ENCODE results near the gene GOLGA6C. TPM values are rescaled to one million over a fixed set of nuclear protein-coding genes. Genes with fewer than 3 reads are reported as not detected.
"Not testable (repeated sequence)": the region's sequence is repeated elsewhere in the genome, so short reads cannot be mapped to it uniquely, and the experiment has no call there.

GOLGA6C gene
- polyA plus RNA-seq, 3 donors from 2014 or later = not detected

- H3K9me3 Mint-ChIP-seq = no peaks in the 10 kb centered on the region
- no peaks in the 10 kb centered on the region for H3K36me3 Mint-ChIP-seq
- DNase-seq = no peak
- no peaks in the 10 kb centered on the region for H3K4me1 Mint-ChIP-seq
- H3K27me3 Mint-ChIP-seq (ENCODE audit: low read depth in 3 of 3) = peaks cover 0 to 6% (median 2%) of the 10 kb centered on the region in 3 donors
- H3K4me3 Mint-ChIP-seq = no peak overlapping the region
- no peak overlapping the region for H3K27ac Mint-ChIP-seq
Observed at GRCh38 chr15:75232252-75232813, 25.8 kb upstream of the GOLGA6C start.

- Mint-ChIP-seq H3K36me3 (no peaks in the 10 kb centered on the region), H3K4me3 (no peak overlapping the region), H3K27ac (no peak overlapping the region), H3K27me3 (ENCODE audit: low read depth in 3 of 3) (peaks cover 0 to 6% (median 2%) of the 10 kb centered on the region in 3 donors), H3K9me3 (no peaks in the 10 kb centered on the region), H3K4me1 (no peaks in the 10 kb centered on the region)
- DNase-seq = no peak
Observed at GRCh38 chr15:75232826-75233503, 25.2 kb upstream of the GOLGA6C start.

DNA sequence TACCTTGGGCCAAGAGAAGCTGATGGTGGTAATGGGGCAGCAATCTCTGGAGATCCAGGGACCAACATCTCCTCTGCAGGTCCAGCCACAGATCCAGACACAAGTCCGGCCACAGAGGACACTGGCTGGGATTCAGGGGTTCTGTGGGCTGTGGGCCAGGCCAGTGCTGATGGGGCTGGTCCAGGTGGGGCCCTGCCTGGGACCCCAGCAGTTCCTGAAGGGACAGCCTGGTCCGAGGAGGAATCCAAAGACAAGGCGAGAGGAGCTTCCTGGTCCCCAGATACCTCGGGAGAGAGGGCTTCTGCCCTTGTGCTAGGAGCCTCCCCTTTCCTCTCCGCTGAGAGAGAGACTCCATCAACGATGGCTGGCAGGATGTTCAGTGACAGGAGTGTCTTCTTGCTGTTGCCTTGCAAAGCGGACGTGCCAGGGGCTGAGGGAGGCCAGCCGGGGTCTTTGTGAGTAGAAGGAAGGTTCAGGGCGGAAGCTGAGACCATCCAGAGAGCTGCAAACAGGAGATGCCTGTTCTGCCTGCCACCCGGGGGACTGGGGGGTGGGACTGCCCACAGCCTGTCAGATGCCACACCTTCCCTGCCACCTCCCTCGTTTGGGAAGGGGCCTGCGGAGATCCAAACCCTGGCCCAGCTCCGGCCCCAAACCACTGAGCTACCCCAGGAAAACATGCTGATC lies 24.5 kb upstream of the GOLGA6C start:
- no peak for DNase-seq
- no peaks in the 10 kb centered on the region for H3K9me3 Mint-ChIP-seq
- no peak overlapping the region for H3K27ac Mint-ChIP-seq
- peaks cover 0 to 5% (median 2%) of the 10 kb centered on the region in 3 donors for H3K27me3 Mint-ChIP-seq (ENCODE audit: low read depth in 3 of 3)
- H3K4me3 Mint-ChIP-seq = no peak overlapping the region
- no peaks in the 10 kb centered on the region for H3K4me1 Mint-ChIP-seq
- H3K36me3 Mint-ChIP-seq = no peaks in the 10 kb centered on the region

DNA sequence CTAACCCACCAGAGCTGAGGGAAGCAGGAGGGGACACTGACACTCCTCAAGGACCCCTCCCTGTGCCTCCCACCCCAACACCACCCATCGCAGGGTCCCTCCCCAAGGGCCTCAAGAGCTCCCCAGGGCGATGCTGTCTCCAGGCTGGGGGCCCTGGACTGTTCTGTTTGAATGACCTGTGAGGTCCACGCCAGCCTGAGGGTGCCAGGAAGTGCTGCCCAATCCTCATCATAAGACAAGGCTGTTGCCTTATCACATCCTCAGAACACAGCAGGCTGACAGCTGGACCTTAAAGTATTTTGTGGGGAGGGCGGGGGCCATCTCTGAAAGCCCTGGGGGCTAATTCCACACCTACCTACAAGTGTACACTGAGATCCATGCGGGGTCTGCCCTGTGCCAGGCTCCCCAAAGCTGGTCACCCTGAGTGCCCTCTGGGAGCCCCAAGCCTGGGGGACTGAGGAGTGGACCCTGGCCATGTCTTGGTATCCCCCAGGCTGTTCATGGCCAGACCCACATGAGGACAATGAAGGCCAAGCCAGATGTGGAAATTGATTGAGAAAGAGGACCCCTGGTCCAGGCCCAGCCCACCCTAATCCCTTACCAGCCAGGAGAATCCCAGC lies 23.8 kb upstream of the GOLGA6C start:
- Mint-ChIP-seq H3K4me1 (no peaks in the 10 kb centered on the region), H3K27ac (no peak overlapping the region), H3K4me3 (no peak overlapping the region), H3K9me3 (no peaks in the 10 kb centered on the region), H3K27me3 (ENCODE audit: low read depth in 3 of 3) (peaks cover 1 to 5% (median 2%) of the 10 kb centered on the region in 3 donors), H3K36me3 (no peaks in the 10 kb centered on the region)
- DNase-seq = no peak

DNA sequence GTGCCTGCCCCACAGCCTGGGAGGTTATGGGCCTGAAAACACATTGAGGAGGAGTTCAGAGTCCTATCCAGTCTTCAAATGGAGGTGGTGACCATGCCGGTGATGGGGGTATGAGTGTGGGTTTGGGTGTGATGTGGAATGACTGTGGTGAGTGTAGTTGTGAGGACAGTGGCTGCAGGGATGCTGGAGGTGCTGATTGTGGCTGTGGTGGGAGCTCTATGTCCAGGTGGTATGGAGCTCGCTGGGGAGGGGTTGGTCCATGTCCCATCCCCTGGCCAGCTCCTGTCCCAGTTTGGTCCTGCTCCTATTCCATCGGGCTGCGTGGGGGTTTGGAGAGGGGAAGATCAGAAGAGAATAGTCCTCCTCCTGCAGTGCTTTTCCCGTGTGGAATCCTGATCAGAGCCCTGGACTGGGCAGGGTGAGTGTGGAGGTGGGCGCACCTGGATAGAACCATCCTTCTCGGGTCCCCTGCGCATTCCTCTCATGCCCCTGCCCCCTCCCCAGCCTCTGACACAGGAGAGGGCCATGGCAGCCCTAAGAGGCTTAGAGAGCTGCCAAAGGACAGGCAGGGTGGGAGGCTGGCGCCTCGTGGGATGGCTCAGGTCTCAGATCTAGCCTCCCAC lies 23.0 kb upstream of the GOLGA6C start:
- DNase-seq = no peak

DNA sequence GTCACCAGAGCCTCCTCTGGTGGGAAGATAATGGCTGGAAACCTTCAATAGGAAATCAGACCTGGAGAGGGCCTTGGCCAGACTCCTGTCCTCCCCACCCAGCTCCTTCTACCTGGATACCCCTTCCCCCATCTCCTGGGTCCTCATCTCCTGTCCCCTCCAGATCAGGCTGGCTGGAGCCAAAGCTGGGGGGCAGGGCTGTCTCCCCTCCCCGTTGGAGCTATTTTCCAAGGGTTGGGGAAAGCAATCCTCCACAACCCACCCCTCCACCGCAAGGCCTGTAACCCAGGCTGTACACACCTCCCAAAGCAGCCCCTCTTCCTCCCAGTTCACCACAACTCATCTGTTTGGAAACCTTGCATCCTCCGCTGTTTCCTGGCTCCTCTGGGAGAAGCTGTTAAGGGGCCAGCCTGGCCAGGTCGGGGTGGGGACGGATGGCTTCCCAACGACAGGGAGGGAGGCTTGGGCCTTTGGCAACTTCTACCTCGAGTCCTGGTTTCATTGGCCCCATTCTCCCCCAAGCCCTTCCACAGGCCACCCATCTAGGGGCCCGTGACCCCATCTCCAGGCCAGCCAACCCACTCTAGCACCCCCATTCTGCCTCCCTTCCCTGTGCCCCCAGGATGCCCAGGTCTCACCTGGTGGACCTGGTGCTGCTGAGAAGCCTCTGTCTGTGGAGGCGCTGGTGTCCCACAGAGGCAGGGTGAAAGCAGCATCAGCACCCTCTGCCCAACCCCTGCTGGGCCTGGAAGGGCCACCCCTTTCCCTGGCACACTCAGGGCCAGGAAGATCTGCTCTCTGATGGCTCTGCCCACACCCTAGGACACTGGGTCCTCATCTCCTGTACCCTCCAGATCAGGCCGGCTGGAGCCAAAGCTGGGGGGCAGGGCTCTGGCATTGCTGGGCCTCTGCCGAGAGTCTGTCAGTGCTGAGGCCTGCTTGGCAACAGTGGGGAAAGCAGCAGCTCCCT lies 22.1 kb upstream of the GOLGA6C start:
- no peak overlapping the region for H3K4me3 Mint-ChIP-seq
- H3K27me3 Mint-ChIP-seq (ENCODE audit: low read depth in 3 of 3) = peaks cover 4 to 6% (median 6%) of the 10 kb centered on the region in 3 donors
- H3K36me3 Mint-ChIP-seq = no peaks in the 10 kb centered on the region
- no peaks in the 10 kb centered on the region for H3K4me1 Mint-ChIP-seq
- no peak for DNase-seq
- H3K27ac Mint-ChIP-seq = no peak overlapping the region
- no peaks in the 10 kb centered on the region for H3K9me3 Mint-ChIP-seq

More for the DNA sequence above, 23.0 kb upstream of the GOLGA6C start:
- Mint-ChIP-seq H3K27ac (peak overlapping the region in 1 of 6 donors; percentile 21), H3K9me3 (no peaks in the 10 kb centered on the region), H3K36me3 (no peaks in the 10 kb centered on the region), H3K27me3 (ENCODE audit: low read depth in 3 of 3) (peaks cover 4 to 6% (median 6%) of the 10 kb centered on the region in 3 donors), H3K4me3 (no peak overlapping the region), H3K4me1 (no peaks in the 10 kb centered on the region)

DNA sequence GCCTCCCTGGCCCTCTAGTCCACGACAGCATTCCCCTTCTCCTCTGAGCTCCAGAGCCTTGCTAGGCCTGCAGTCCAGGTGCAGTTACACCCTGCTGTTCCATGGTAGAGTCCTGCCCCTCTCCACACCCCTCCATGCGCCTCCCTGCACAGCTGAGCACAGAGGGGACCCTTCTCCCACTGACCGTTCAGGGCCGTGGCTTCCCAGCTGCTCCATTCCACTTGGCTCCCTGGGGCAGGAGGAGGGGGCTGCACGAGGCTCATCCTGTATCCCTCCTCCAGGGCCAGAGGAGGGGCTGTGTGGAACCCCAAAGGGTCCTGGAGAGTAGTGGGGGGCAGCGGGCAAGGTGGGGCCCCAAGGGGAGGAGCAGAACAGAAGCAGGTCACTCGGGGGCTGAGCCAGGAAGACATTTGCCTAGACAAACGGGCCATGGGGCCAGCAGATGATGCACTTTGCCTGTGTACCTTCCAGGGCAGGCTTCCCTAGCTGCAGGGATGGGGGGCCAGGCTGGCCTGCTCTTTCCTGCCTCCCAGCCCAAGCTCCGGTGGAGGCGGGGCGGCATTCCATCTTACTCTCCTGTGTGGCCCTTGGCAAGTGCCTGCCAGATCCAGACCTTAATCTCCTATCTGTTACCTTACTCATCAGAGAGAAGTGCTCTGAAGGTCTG lies 20.7 kb upstream of the GOLGA6C start:
- Mint-ChIP-seq H3K27me3 (ENCODE audit: low read depth in 3 of 3) (peaks cover 4 to 6% (median 5%) of the 10 kb centered on the region in 3 donors), H3K4me3 (no peak overlapping the region), H3K4me1 (no peaks in the 10 kb centered on the region), H3K36me3 (no peaks in the 10 kb centered on the region), H3K27ac (no peak overlapping the region), H3K9me3 (no peaks in the 10 kb centered on the region)
- DNase-seq = no peak

- H3K27ac Mint-ChIP-seq = no peak overlapping the region
- no peaks in the 10 kb centered on the region for H3K4me1 Mint-ChIP-seq
- H3K27me3 Mint-ChIP-seq (ENCODE audit: low read depth in 3 of 3) = peaks cover 3 to 6% (median 4%) of the 10 kb centered on the region in 3 donors
- no peaks in the 10 kb centered on the region for H3K9me3 Mint-ChIP-seq
- H3K36me3 Mint-ChIP-seq = no peaks in the 10 kb centered on the region
- no peak overlapping the region for H3K4me3 Mint-ChIP-seq
- DNase-seq = no peak
Observed at GRCh38 chr15:75238150-75238549, 20.0 kb upstream of the GOLGA6C start.

- H3K9me3 Mint-ChIP-seq, DNase-seq: not testable (repeated sequence)
Observed at GRCh38 chr15:75245741-75246140, 12.4 kb upstream of the GOLGA6C start.

GRCh38 chr15:75248991-75249390 lies 9.1 kb upstream of the GOLGA6C start:
- not testable (repeated sequence) for H3K4me1 Mint-ChIP-seq; H3K27me3 Mint-ChIP-seq (ENCODE audit: low read depth in 3 of 3); H3K36me3 Mint-ChIP-seq; H3K9me3 Mint-ChIP-seq; H3K27ac Mint-ChIP-seq; H3K4me3 Mint-ChIP-seq; DNase-seq

More at GRCh38 chr15:75245741-75246140, 12.4 kb upstream of the GOLGA6C start:
- not testable (repeated sequence) for H3K4me1 Mint-ChIP-seq; H3K27ac Mint-ChIP-seq; H3K27me3 Mint-ChIP-seq (ENCODE audit: low read depth in 3 of 3); H3K36me3 Mint-ChIP-seq; H3K4me3 Mint-ChIP-seq

DNA sequence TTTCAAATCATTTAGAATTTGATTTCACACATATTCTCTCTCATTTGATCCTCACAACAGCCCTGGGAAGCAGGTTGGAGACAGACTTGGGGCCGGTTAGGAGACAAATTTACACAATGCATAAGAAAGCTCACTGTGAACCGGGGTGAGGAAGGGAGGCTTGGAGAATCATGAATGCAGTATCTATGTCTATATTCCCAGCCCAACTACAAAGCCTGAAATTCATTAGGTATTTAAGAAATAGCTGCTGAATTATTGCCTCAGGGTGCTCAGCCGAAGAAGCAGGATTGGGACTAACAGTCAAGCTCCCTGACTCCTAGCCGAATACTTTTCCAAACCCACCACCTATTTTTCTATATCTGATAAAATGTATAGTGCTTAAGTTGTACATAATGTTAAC lies 8.4 kb upstream of the GOLGA6C start:
- DNase-seq = no peak
- Mint-ChIP-seq H3K27me3 (ENCODE audit: low read depth in 3 of 3) (peaks cover 0 to 9% (median 3%) of the 10 kb centered on the region in 3 donors), H3K4me1 (no peaks in the 10 kb centered on the region), H3K9me3 (no peaks in the 10 kb centered on the region), H3K27ac (no peak overlapping the region), H3K4me3 (no peak overlapping the region), H3K36me3 (no peaks in the 10 kb centered on the region)

- not testable (repeated sequence) for H3K4me1 Mint-ChIP-seq; H3K27me3 Mint-ChIP-seq (ENCODE audit: low read depth in 3 of 3); H3K4me3 Mint-ChIP-seq; H3K36me3 Mint-ChIP-seq; H3K27ac Mint-ChIP-seq; H3K9me3 Mint-ChIP-seq; DNase-seq
Observed at GRCh38 chr15:75251343-75251742, 6.8 kb upstream of the GOLGA6C start.

DNA sequence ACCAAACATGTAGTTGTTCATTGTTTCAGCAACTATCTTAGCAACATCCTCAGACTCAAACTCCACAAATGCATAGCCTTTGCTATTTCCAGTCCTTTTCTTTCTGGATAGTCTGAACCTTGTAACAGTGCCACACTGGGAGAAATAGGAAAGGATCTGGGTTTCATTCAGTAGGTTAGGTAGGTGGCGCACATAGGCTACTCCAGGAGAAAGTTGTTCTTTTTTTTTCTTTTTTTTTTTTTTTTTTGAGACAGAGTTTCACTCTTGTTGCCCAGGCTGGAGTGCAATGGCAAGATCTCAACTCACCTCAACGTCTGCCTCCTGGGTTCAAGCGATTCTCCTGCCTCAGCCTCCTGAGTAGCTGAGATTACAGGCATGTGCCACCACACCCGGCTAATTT lies 5.8 kb upstream of the GOLGA6C start:
- H3K27me3 Mint-ChIP-seq (ENCODE audit: low read depth in 3 of 3) = not testable (repeated sequence)

More for the DNA sequence above, 5.8 kb upstream of the GOLGA6C start:
- not testable (repeated sequence) for H3K27ac Mint-ChIP-seq, DNase-seq, H3K4me1 Mint-ChIP-seq, H3K36me3 Mint-ChIP-seq, H3K4me3 Mint-ChIP-seq, H3K9me3 Mint-ChIP-seq
